WTC11 (cell line): ENCODE results near the gene ARSJ. TPM values are rescaled to one million over a fixed set of nuclear protein-coding genes. Genes with fewer than 3 reads are reported as not detected.

Source experiments
- ATAC-seq: fragments of 200-7000 bp; cut with Tn5 transposase; 2 replicates; pipeline ENCODE4 v1.10.0; 2021; ENCODE audit warnings: mild to moderate bottlenecking, moderate library complexity
- CTCF ChIA-PET: fragments of 300-600 bp; sonication (Branson Sonifier 250); formaldehyde crosslinking; loops from one replicate; lab custom pipeline; 2021; ENCODE audit warnings: antibody characterized with exemption; lab: Charles Lee
- POLR2A ChIA-PET: fragments of 350-600 bp; sonication (Branson Sonifier 250); formaldehyde crosslinking; loops from one replicate; lab custom pipeline; 2021; ENCODE audit warnings: antibody characterized with exemption; lab: Charles Lee
- DNase-seq: peaks from one replicate; pipeline ENCODE4 v3.0.0; 2021; ENCODE audit warnings: low spot score
- H3K27ac Mint-ChIP-seq: 2 replicates; pipeline ENCODE4 v1.8.0; 2021; ENCODE audit warnings: mixed read lengths
- H3K27me3 Mint-ChIP-seq: 2 replicates; pipeline ENCODE4 v1.8.0; 2021; ENCODE audit warnings: low read depth, mild to moderate bottlenecking, moderate library complexity, mixed read lengths
- H3K36me3 Mint-ChIP-seq: 2 replicates; pipeline ENCODE4 v1.8.0; 2021; ENCODE audit warnings: mixed read lengths
- H3K4me1 Mint-ChIP-seq: 2 replicates; pipeline ENCODE4 v1.8.0; 2022; ENCODE audit warnings: mixed read lengths
- H3K4me3 Mint-ChIP-seq: 2 replicates; pipeline ENCODE4 v1.8.0; 2021; ENCODE audit warnings: mild to moderate bottlenecking, moderate library complexity, mixed read lengths
- H3K9me3 Mint-ChIP-seq: 2 replicates; pipeline ENCODE4 v1.8.0; 2021; ENCODE audit warnings: mixed read lengths
- ATF6 ChIP-seq: sonication (generic); formaldehyde crosslinking; IDR thresholded peaks from 2 replicates; pipeline ENCODE4 v1.8.1; 2023; ENCODE audit warnings: mild to moderate bottlenecking, missing genetic modification reagents
- CTCF ChIP-seq: fragments of 200-600 bp; IDR thresholded peaks from 2 replicates; pipeline ENCODE4 v1.8.0; 2022; ENCODE audit warnings: antibody characterized with exemption
- E2F1 ChIP-seq: sonication (generic); formaldehyde crosslinking; IDR thresholded peaks from 2 replicates; pipeline ENCODE4 v1.8.0; 2022; ENCODE audit warnings: mild to moderate bottlenecking, missing genetic modification reagents
- ERG ChIP-seq: fragments of 250-450 bp; sonication (Bioruptor Pico); IDR thresholded peaks from 2 replicates; pipeline ENCODE4 v1.8.0; 2021; ENCODE audit warnings: mild to moderate bottlenecking
- ETV6 ChIP-seq: sonication (generic); formaldehyde crosslinking; IDR thresholded peaks from 2 replicates; pipeline ENCODE4 v1.8.1; 2022; ENCODE audit warnings: mild to moderate bottlenecking, missing genetic modification reagents
- FOXP1 ChIP-seq: sonication (generic); formaldehyde crosslinking; IDR thresholded peaks from 2 replicates; pipeline ENCODE4 v1.8.0; 2022; ENCODE audit warnings: missing genetic modification reagents, mild to moderate bottlenecking, moderate library complexity, borderline replicate concordance
- GRHL2 ChIP-seq: fragments of 250-450 bp; sonication (Bioruptor Pico); IDR thresholded peaks from 2 replicates; pipeline ENCODE4 v1.8.0; 2022; ENCODE audit warnings: mild to moderate bottlenecking, moderate library complexity; ENCODE audit not compliant: insufficient replicate concordance, severe bottlenecking
- MXD4 ChIP-seq: fragments of 250-450 bp; sonication (Bioruptor Pico); IDR thresholded peaks from 2 replicates; pipeline ENCODE4 v1.8.0; 2021; ENCODE audit warnings: mild to moderate bottlenecking, moderate library complexity, borderline replicate concordance
- MYBL2 ChIP-seq: sonication (generic); formaldehyde crosslinking; IDR thresholded peaks from 2 replicates; pipeline ENCODE4 v1.8.1; 2023; ENCODE audit warnings: mild to moderate bottlenecking, moderate library complexity, missing genetic modification reagents
- NFE2L1 ChIP-seq: sonication (generic); formaldehyde crosslinking; IDR thresholded peaks from 2 replicates; pipeline ENCODE4 v1.8.1; 2023; ENCODE audit warnings: missing genetic modification reagents
- PRDM15 ChIP-seq: sonication (generic); formaldehyde crosslinking; IDR thresholded peaks from 2 replicates; pipeline ENCODE4 v1.8.0; 2022; ENCODE audit warnings: missing genetic modification reagents
- RELA ChIP-seq: sonication (generic); formaldehyde crosslinking; IDR thresholded peaks from 2 replicates; pipeline ENCODE4 v1.8.1; 2022; ENCODE audit warnings: missing genetic modification reagents, mild to moderate bottlenecking, borderline replicate concordance
- TEAD4 ChIP-seq: sonication (generic); formaldehyde crosslinking; IDR thresholded peaks from 2 replicates; pipeline ENCODE4 v1.8.0; 2022; ENCODE audit warnings: mild to moderate bottlenecking, missing genetic modification reagents
- ZNF425 ChIP-seq: fragments of 250-450 bp; sonication (Bioruptor Pico); conservative IDR thresholded peaks from 2 replicates; pipeline ENCODE4 v1.9.0; 2021; ENCODE audit warnings: mild to moderate bottlenecking
- total RNA-seq: library from RNA; stranded (reverse); gene quantifications from 3 replicates; pipeline ENCODE4 v1.2.3, GENCODE V29; 2021

ARSJ gene
- total RNA-seq, 1 experiment from 2014 or later, result 6.6 TPM

GRCh38 chr4:113905301-113905700, 74.1 kb downstream of the ARSJ start (continued):
- TF ChIP-seq CTCF (no peak), MYBL2 (CRISPR knock-in tag) (no peak), ZNF425 (CRISPR knock-in tag) (no peak), ATF6 (CRISPR knock-in tag) (no peak)

- no peak overlapping the region for H3K27ac Mint-ChIP-seq
- H3K9me3 Mint-ChIP-seq, result peaks cover 14% of the 10 kb centered on the region
- H3K4me3 Mint-ChIP-seq, result no peak overlapping the region
- ATAC-seq (no peak), DNase-seq (no peak)
- TF ChIP-seq FOXP1 (CRISPR knock-in tag), result no peak
- no peak for TF ChIP-seq TEAD4 (CRISPR knock-in tag)
- no peak for TF ChIP-seq ETV6
- no peak for TF ChIP-seq ERG (CRISPR knock-in tag)
- no peak for TF ChIP-seq GRHL2 (CRISPR knock-in tag)
- TF ChIP-seq NFE2L1 (CRISPR knock-in tag), result no peak
- TF ChIP-seq MXD4, result no peak
- no peak for TF ChIP-seq PRDM15 (CRISPR knock-in tag)
- no peak for TF ChIP-seq E2F1 (CRISPR knock-in tag)
- no peak for TF ChIP-seq RELA
- no peaks in the 10 kb centered on the region for H3K27me3 Mint-ChIP-seq
- peaks cover 5% of the 10 kb centered on the region; the same call in 1 of the 2 replicates for H3K36me3 Mint-ChIP-seq
- ChIA-PET POLR2A (interaction anchor here (0.6 kb wide), 1 partner anchor 932 kb away, joined by 3 read pairs; no protein-coding TSS in a partner anchor), CTCF (no interaction called here)
- H3K4me1 Mint-ChIP-seq, result no peaks in the 10 kb centered on the region
Measured at GRCh38 chr4:113904877-113905276, 74.6 kb downstream of the ARSJ start.
